D721Med (cell line): ENCODE data around the gene RHOV.

ENCODE experiments used
- DNase-seq: peaks from one replicate; pipeline ENCODE4 v3.0.0; 2011; ENCODE audit warnings: low spot score; ENCODE audit not compliant: insufficient read length
- FAIRE-seq: peaks from 2 replicates; lab custom pipeline; 2011; peaks lifted over from hg19 to GRCh38; lab: Jason Lieb, UNC
- CTCF ChIP-seq: IDR thresholded peaks from 2 replicates; pipeline ENCODE4 v1.5.1; 2012; ENCODE audit warnings: mild to moderate bottlenecking, control low read depth; ENCODE audit not compliant: insufficient read depth; ENCODE audit errors: missing control alignments

The RHOV gene

GRCh38 chr15:40825661-40826422 is 48.2 kb downstream of the RHOV start:
- no peak for FAIRE-seq
- no peak for TF ChIP-seq CTCF
- no peak for DNase-seq

GRCh38 chr15:40823572-40824343 is 50.3 kb downstream of the RHOV start:
- TF ChIP-seq CTCF = no peak
- DNase-seq (no peak), FAIRE-seq (no peak)
